SH-SY5Y (cell line): ENCODE results near the gene FIGNL1.
A peak's percentile ranks its signal among the peaks of the same experiment; 100 is the strongest.

Experiments used
- GATA2 ChIP-seq: IDR thresholded peaks from 2 replicates; pipeline ENCODE4 v1.6.1; 2011; ENCODE audit warnings: mild to moderate bottlenecking, low read depth, low read length
- GATA3 ChIP-seq: IDR thresholded peaks from 2 replicates; pipeline ENCODE4 v1.6.1; 2011; ENCODE audit warnings: low read depth, mild to moderate bottlenecking, low read length, moderate library complexity

The FIGNL1 gene

DNA sequence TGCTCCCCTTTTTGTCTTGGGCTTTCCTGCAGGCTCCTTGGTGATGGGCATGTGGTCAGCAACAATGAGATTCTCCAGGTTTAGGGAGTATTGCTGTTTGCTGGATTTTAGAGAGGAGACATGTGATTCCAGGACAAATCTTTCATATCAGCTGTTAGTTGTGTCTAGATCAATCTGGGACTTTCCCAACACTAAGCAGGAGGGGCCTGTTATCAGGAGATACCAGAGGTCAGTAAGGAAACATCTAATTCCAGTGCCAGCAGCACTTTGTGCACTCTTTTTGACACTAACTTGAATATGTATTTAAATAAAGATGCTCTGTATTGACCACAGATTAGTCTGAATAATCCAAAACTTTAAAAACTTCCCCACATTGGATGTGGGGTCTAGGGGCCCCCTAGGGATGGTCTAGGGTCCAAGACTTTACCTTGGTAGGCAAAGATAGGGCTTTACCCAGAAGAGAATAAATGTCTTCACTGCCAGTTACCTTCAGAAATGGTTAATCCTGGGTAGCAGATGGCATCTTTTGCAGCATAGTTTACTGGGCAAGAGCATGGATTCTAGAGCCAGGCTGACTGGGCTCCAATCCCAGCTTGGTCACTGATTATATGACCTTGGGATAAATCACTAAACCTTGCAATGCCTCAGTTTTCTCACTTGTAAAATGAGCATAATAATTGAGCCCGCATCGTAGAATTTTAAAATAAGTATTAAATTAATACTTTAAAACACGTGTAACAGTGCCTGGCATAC lies 6.4 kb upstream of the FIGNL1 start:
- TF ChIP-seq GATA2 (no peak), GATA3 (no peak)

DNA sequence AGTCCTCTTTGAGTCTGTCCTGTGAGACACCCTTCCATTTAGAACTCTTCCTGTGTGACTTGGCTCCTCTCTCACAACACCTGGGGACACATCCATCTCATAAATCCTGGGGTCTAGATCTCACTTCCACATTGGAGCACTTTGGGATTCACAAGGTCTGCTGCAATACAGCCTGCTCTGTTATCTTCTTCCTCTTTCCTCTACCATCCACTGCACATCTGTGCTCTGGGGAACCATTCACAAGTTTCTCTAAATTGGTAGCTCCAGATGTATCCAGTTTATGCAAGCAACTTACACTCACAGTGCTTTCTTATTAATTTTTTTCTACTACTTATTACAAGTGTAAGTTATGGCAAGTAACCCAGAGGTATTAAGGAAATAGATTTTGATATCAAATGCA lies 5.5 kb upstream of the FIGNL1 start:
- TF ChIP-seq GATA2 (no peak), GATA3 (no peak)

DNA sequence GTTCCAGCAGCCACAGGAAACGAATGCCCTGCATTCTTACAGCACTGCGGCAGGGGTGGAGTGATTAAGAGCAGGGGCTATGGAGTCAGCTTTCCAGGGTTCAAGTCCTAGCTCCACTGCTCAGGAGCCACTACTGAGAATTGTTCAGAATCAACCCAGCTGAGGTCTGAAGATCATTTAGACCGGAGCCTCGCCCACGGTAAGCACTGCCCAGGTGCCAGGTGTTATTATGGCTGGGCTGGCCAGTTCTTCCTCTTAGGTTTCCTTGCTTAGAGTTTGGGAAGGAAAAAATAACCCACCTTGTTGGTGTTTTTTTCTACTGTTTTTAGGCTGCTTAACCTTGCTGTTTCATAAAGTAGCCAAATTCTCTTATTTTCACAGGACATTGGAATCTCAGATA lies 4.8 kb upstream of the FIGNL1 start:
- TF ChIP-seq GATA3 (no peak), GATA2 (no peak)

DNA sequence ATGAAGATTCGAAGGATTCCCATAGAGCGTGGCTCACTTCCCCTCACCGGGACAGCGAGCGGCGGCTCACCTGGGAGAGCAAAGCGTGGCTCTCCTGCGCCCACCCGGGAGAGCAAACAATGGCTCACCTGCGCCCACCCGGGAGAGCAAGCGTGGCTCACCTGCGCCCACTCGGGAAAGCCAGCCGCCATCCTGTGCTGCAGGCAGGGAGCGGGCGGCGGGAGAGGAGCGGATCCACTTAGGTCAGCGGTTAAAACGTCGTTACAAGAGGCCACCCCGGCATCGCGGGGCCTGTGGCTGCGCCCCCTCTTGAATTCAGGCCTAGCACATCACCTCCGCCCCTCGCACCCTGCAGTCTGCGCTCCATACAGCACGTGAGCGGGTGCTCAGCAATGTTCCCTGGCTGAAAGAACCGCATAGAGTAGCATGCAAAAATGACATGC lies 461 bp upstream of the FIGNL1 start:
- no peak for TF ChIP-seq GATA2
- no peak for TF ChIP-seq GATA3

DNA sequence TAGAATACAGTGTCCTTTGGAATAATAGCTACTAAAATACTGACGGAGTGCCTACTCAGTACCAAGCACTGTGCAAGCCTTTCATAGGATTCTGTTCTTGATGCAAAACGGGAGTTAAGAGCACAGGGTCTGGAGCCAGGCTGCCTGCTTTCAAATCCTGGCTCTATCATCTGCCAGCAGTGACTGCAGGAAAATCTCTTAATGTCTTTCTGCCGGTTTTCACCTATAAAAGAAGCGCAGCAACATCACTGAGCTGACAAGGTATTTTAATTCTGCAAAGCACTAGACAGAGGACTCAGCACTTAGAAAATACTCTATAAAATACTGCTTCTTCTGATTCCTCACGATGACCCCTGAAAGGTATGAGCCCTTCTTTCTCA lies 659 bp downstream of the FIGNL1 start:
- TF ChIP-seq GATA3, result no peak
- TF ChIP-seq GATA2, result no peak

DNA sequence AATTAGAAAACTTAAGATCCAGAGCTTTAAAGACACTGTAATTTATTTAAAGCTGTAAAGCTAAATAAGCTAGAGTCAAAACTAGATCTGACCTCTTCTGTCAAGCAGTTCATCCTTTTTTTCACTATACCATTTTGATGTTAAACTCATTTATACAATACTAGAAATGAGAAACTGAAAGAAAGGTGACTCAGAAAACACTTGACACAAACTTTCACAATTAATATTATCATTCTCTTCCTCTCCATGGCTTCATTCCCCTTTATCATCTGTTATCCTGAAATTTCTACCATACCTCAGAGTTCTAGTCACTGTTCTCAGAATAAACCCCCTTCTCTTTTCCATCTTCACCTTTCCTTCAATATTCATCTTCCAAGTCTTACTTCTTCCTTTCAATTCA lies 1.3 kb downstream of the FIGNL1 start:
- TF ChIP-seq GATA3 (no peak), GATA2 (no peak)

DNA sequence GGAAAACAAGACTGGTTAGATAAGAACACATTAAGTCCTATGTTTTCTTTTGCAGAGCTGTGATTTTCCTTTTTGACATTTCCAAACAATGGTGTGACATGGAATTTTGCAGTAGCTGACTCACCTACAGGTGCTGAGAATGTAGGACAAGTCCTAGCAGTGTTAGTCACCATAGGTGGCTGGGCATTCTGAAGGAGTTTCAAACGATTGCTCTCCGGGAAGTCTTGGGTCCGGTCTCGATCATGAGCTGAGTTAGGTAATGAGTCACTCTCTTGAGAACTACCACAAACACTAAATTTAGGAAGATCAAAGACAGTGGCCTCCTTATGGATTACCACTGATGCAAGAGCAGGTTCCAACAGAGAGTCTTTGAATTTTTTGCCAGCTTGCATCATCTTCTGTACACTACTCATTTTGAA lies 3.6 kb downstream of the FIGNL1 start:
- no peak for TF ChIP-seq GATA3

DNA sequence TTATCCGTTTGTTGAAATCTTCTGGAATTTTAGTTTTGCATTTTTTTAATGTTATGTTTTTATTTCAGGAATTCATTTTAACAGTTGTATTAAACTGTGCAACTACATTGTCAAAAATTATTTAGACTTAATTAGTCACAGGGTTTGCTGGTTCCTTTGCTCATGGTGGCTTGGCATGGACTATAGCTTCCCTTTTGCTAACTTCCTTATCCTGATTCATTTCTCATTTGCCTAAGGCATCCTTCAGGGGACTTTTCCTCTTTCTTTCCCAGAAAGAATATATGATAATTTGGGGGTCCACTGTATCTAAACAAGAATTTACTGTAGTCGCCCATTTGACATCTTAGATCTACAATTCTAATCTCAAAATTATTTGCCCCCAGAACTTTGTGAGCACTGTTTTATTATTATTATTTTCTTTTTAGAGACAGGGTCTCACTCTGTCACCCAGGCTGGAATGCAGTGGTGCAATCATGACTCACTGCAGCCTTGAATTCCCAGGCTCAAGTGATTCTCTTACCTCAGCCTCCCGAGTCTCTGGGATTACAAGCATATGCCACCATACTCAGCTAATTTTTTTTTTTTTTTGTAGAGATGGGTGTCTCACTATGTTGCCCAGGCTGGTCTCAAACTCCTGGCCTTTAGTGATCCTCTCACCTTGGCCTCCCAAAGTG lies 13.9 kb downstream of the FIGNL1 start:
- TF ChIP-seq GATA3 (no peak), GATA2 (no peak)

DNA sequence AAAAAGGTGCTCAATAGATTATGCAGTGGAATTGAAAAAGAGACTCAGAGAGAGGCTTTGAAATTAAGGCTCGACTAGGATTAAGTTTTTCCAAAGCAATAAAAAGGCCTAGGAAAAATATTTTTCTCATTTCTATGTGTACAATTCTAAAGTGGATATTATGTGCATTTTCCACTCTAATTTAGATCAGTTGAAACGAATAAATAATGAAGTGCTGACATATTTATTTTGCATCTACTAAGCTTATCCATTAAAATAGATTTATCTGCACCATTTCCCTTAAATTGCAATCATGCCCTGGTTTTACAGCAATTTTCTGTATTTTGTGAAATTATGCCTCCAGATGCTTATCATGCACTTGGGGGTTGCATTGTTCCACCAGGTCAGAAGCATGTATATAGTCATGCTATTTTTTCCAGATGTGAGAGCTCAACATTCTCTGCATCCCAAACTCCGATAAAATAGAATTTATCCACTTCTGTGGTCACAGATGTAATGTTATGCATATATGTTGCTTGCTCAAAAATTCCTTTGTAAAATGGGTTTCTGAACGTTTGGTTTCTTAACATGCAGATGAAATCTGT lies 18.3 kb downstream of the FIGNL1 start:
- TF ChIP-seq GATA3 (peak; percentile 87), GATA2 (peak; percentile 85)

DNA sequence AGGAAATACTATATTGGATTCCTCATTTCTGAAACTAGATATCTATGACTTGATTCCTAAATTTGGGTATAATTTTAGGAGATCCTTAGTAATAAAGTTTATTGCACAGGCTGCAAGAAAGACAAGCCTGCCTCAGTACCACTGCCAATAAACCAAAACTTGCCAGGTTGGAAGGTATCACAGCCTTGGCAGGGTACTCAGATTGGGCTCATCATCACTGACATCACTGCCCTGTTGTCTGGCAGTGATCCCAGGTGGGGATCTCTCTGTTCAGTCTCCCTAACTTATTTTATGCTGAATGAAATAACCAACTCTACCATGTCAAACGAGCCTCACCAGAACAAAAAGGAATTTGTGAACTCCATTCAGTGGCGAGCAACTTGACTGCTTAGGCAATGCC lies 18.8 kb downstream of the FIGNL1 start:
- TF ChIP-seq GATA3, result no peak
- TF ChIP-seq GATA2, result no peak

DNA sequence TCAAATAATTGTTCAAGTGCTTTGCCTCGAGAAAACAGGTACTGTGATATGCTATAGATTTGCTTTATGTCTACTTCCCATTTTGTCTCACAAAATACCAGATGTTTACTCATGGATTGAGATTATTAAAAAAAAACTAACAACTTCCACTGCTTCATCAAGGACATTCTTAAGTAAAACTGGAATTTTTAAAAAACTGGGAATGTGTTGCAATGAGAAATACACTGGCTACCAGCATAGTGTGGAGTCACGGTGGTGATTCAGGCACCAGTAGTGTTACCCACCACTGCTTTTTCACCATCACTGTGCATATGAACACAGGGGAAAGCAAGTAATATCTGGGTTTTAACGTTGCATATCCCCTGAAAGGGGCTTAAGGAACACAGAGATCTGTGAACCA lies 21.2 kb downstream of the FIGNL1 start:
- no peak for TF ChIP-seq GATA2
- TF ChIP-seq GATA3, result no peak

DNA sequence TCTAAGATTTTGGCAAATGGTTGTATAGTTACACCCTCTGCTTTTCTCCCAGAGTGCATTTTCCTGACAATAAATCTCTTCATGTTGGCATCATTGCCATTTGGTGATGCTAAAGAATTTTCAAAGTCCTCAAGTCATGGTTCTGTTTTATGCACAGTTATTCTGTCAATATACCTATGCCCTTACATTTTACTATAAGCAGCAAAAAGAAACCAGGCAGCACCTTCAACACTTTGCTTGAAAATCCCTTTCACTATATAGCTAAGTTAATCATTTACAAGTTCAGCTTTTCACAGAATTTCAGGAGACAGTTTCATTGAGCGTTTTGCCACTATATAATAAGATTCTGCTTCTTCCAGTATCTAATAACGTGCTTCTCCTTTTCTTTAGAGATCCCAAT lies 22.6 kb downstream of the FIGNL1 start:
- TF ChIP-seq GATA2 (no peak), GATA3 (no peak)

DNA sequence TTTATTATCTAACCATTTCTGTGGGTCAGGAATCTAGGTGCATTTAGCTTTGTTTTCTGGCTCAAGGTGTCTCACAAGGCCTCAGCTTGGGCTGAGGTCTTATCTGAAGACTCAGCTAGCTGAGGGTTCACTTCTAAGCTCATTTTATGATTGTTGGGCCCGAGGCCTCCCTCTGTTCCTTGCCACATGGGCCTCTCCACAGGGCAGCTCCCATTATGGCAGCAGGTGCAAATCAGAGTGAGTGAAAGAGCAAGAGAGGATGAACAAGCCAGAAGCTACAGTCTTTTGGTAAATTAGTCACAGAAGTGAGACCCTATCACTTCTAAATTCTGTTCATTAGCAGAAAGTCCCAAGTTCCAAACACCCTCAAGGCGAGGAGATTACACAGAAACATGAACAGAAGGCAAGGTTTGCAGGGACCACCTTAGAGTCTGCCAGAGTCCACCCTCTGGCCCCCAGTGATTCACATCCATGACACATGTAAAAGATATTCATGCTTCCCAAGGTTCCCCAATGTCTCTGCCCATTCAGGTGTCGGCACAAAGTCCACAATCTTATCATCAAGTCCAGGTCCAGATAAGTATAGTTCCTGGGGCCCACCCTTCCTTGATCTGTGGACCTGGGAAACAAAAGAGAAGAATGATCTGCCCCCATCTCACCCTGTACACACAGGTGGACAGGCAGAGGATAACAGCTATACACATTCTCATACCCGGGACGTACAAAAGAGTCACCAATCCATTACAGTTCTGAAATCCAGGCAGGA lies 23.7 kb downstream of the FIGNL1 start:
- TF ChIP-seq GATA2 (no peak), GATA3 (no peak)

DNA sequence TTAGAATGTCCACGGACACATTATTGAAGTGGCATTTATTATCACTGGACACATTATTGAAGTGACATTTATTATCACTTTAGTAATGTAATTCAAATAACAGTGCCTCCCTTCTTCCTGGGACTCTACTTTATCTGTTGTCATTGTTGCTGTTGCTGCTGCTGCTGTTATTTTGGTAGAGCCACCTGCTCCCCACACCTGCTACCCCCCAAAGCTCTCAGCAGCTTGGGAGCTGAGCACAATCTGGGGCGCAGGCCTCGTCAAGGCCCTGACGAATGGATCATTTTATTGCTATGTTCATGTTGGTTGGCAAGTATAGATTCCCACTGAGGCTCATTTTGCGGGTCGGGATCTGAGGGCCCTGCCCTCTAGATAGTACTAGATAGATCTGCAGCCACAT lies 24.8 kb downstream of the FIGNL1 start:
- TF ChIP-seq GATA3, result no peak
- no peak for TF ChIP-seq GATA2

DNA sequence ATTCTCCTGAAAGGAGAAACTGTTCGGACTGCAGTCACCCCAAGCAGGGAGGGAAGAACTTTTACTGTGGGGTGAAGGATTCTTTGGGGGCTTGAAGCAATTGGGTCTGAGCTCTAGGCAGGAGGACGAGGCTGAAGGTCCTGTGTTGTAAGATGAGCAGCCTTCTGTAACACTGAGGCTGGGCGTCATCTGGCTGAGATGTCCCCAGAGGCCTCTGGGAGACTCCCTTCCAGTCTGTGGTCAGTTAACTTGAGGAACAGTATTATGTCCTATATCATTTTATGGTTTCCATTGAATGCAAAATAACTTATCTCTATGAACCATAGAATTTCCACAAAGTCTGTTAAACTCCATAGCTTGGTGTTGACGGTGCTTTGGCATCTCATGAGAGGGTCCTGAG lies 26.3 kb downstream of the FIGNL1 start:
- TF ChIP-seq GATA2 (no peak), GATA3 (no peak)
